Measurements from ENCODE around the gene SMG6. TPM values are rescaled to one million over a fixed set of nuclear protein-coding genes. Genes with fewer than 3 reads are reported as not detected.

Gene SMG6
- total and polyA plus RNA-seq, 2 of the 8 experiments (the other 6 are each of a cell fraction or from before 2014, with no cell fraction given): 18.5 to 25.2 TPM

- TF ChIP-seq, protein P1, sequence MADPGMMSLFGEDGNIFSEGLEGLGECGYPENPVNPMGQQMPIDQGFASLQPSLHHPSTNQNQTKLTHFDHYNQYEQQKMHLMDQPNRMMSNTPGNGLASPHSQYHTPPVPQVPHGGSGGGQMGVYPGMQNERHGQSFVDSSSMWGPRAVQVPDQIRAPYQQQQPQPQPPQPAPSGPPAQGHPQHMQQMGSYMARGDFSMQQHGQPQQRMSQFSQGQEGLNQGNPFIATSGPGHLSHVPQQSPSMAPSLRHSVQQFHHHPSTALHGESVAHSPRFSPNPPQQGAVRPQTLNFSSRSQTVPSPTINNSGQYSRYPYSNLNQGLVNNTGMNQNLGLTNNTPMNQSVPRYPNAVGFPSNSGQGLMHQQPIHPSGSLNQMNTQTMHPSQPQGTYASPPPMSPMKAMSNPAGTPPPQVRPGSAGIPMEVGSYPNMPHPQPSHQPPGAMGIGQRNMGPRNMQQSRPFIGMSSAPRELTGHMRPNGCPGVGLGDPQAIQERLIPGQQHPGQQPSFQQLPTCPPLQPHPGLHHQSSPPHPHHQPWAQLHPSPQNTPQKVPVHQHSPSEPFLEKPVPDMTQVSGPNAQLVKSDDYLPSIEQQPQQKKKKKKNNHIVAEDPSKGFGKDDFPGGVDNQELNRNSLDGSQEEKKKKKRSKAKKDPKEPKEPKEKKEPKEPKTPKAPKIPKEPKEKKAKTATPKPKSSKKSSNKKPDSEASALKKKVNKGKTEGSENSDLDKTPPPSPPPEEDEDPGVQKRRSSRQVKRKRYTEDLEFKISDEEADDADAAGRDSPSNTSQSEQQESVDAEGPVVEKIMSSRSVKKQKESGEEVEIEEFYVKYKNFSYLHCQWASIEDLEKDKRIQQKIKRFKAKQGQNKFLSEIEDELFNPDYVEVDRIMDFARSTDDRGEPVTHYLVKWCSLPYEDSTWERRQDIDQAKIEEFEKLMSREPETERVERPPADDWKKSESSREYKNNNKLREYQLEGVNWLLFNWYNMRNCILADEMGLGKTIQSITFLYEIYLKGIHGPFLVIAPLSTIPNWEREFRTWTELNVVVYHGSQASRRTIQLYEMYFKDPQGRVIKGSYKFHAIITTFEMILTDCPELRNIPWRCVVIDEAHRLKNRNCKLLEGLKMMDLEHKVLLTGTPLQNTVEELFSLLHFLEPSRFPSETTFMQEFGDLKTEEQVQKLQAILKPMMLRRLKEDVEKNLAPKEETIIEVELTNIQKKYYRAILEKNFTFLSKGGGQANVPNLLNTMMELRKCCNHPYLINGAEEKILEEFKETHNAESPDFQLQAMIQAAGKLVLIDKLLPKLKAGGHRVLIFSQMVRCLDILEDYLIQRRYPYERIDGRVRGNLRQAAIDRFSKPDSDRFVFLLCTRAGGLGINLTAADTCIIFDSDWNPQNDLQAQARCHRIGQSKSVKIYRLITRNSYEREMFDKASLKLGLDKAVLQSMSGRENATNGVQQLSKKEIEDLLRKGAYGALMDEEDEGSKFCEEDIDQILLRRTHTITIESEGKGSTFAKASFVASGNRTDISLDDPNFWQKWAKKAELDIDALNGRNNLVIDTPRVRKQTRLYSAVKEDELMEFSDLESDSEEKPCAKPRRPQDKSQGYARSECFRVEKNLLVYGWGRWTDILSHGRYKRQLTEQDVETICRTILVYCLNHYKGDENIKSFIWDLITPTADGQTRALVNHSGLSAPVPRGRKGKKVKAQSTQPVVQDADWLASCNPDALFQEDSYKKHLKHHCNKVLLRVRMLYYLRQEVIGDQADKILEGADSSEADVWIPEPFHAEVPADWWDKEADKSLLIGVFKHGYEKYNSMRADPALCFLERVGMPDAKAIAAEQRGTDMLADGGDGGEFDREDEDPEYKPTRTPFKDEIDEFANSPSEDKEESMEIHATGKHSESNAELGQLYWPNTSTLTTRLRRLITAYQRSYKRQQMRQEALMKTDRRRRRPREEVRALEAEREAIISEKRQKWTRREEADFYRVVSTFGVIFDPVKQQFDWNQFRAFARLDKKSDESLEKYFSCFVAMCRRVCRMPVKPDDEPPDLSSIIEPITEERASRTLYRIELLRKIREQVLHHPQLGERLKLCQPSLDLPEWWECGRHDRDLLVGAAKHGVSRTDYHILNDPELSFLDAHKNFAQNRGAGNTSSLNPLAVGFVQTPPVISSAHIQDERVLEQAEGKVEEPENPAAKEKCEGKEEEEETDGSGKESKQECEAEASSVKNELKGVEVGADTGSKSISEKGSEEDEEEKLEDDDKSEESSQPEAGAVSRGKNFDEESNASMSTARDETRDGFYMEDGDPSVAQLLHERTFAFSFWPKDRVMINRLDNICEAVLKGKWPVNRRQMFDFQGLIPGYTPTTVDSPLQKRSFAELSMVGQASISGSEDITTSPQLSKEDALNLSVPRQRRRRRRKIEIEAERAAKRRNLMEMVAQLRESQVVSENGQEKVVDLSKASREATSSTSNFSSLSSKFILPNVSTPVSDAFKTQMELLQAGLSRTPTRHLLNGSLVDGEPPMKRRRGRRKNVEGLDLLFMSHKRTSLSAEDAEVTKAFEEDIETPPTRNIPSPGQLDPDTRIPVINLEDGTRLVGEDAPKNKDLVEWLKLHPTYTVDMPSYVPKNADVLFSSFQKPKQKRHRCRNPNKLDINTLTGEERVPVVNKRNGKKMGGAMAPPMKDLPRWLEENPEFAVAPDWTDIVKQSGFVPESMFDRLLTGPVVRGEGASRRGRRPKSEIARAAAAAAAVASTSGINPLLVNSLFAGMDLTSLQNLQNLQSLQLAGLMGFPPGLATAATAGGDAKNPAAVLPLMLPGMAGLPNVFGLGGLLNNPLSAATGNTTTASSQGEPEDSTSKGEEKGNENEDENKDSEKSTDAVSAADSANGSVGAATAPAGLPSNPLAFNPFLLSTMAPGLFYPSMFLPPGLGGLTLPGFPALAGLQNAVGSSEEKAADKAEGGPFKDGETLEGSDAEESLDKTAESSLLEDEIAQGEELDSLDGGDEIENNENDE (IDR thresholded peaks at IDR 0.05; ENCODE audit: insufficient replicate concordance, low read length): no peak
- TF ChIP-seq POLR2A (IDR thresholded peaks at IDR 0.05; ENCODE audit: control extremely low read depth in 1 of 2, low read depth in 2 of 2, low read length in 2 of 2) (no peak), CREB1 (IDR thresholded peaks at IDR 0.05) (no peak), SIX5 (IDR thresholded peaks at IDR 0.05; ENCODE audit: low read depth, low read length) (no peak), CHD1 (IDR thresholded peaks at IDR 0.05; ENCODE audit: low read depth, low read length) (no peak), EP300 (IDR thresholded peaks at IDR 0.05; ENCODE audit: borderline replicate concordance in 1 of 2, low read depth in 2 of 2, low read length in 2 of 2) (no peak), CTBP2 (IDR thresholded peaks at IDR 0.05; ENCODE audit: borderline replicate concordance, insufficient read depth, insufficient read length, low read length) (no peak), SAP30 (IDR thresholded peaks at IDR 0.05; ENCODE audit: insufficient read depth, insufficient replicate concordance, low read length) (no peak), MAX (IDR thresholded peaks at IDR 0.05) (no peak), GTF2F1 (IDR thresholded peaks at IDR 0.05; ENCODE audit: borderline replicate concordance, low read depth, low read length) (no peak), BACH1 (IDR thresholded peaks at IDR 0.05; ENCODE audit: low read length) (no peak)
These were observed 76.4 kb downstream of the SMG6 start (continued) for GRCh38 chr17:2227025-2227699.
